Hematopoietic multipotent progenitor cell treated with erythropoietin and hydrocortisone succinate and interleukin-3 and kit ligand, for 6 days (in vitro differentiated cells): Measurements from ENCODE around the gene TSHZ3.
A peak's percentile ranks its signal among the peaks of the same experiment; 100 is the strongest.

Experiments
- DNase-seq: peaks from one replicate; pipeline ENCODE4 v3.0.0-alpha.2; 2015

The TSHZ3 gene, protein sequence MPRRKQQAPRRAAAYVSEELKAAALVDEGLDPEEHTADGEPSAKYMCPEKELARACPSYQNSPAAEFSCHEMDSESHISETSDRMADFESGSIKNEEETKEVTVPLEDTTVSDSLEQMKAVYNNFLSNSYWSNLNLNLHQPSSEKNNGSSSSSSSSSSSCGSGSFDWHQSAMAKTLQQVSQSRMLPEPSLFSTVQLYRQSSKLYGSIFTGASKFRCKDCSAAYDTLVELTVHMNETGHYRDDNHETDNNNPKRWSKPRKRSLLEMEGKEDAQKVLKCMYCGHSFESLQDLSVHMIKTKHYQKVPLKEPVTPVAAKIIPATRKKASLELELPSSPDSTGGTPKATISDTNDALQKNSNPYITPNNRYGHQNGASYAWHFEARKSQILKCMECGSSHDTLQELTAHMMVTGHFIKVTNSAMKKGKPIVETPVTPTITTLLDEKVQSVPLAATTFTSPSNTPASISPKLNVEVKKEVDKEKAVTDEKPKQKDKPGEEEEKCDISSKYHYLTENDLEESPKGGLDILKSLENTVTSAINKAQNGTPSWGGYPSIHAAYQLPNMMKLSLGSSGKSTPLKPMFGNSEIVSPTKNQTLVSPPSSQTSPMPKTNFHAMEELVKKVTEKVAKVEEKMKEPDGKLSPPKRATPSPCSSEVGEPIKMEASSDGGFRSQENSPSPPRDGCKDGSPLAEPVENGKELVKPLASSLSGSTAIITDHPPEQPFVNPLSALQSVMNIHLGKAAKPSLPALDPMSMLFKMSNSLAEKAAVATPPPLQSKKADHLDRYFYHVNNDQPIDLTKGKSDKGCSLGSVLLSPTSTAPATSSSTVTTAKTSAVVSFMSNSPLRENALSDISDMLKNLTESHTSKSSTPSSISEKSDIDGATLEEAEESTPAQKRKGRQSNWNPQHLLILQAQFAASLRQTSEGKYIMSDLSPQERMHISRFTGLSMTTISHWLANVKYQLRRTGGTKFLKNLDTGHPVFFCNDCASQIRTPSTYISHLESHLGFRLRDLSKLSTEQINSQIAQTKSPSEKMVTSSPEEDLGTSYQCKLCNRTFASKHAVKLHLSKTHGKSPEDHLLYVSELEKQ

GRCh38 chr19:31349160-31349881, at the start of gene TSHZ3:
TSS of gene TSHZ3 (minus strand) at chr19:31349436. CDS start at chr19:31349219, 217 bp downstream.
- DNase-seq, result no peak

GRCh38 chr19:31397308-31397707, 48.1 kb upstream of the TSHZ3 start:
- no peak for DNase-seq

DNA sequence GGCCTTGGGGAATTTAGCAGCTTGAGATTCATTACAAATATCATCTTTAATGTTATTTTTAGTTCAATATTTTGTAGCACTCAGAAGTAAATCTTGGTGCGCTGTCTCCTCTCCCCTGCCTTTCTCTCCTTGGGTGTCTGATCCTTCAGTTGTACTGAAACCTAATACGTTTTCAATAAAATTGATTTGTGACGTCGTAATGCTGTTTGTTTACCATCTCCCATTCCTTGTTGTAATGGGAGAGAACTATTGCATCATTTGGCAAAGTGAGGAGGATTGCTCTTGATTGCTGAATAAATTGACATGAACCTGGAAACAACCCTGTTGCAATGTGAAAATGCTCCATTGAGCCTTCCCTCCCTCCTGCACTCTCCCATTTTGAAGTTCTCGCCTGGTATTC, 43.2 kb upstream of the TSHZ3 start:
- no peak for DNase-seq

DNA sequence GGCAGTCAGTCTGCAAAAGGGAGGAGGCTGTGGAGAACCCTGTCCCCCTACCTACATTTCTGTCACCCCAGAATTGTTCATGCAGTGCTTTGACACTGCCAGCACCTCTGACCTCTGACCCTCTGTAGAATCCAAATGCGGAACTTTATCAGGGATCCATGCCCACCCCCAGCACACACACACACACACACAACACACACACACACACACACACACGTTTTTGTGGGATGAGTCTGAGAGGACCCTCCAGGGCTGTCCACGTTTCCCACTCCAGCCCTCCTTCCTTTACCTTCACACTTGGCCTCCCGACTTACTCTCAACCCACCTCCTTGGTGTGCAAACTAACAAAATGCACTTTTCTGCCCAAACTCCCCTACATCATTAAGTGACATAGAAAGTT, 42.3 kb upstream of the TSHZ3 start:
- DNase-seq, result no peak

- DNase-seq, result no peak
Measured at GRCh38 chr19:31390711-31391110, 41.5 kb upstream of the TSHZ3 start.

GRCh38 chr19:31389874-31390273, 40.6 kb upstream of the TSHZ3 start:
- DNase-seq, result no peak

DNA sequence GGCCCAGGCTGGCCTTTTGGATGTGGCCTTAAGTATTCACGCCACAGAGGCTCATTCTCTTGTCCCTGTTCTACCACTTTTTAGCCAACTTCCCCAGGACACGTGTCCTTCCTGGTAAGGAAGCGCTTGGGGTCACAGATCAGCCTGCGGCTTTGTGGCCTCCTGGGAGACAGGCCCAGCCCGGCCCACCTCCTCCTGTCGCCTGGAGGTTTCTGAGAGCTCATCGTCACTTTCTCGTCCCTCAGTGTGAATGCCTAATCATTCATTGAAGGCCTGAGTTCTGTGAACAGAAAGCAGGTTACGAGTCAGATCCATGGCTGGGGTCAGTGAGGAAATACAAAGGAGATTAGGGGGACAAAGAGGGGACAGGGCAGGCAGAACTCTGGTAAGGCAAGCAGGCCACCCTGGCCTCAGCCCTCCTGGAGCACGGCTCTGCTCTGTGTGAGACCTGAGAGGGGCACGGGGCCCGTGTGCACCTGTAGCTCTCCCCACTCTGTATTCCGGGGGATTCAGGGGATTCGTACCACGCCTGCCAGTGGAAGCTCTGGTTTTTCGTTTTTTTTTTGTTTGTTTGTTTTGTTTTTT, 38.6 kb upstream of the TSHZ3 start:
- DNase-seq, result no peak

DNA sequence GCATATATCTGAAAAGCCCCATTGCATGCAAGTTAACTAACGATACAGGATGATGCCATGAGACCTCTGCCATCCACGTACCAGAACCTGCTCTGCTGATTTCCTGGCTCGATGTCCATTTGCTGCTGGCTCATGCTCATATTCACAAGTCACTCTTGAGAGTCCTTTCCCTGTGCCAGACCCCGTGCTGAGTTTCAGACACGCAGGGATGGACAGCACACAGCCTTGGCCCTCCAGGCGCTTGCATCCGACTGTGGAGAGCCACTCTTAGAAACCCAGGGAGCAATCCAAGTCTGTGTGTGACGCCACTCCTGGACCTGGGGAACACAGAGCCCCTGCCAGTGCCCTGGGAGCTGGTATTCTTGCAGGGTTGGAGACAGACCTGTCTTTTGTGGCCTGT, 37.6 kb upstream of the TSHZ3 start:
- DNase-seq, result no peak

GRCh38 chr19:31385744-31386143, 36.5 kb upstream of the TSHZ3 start:
- no peak for DNase-seq

GRCh38 chr19:31383553-31383952, 34.3 kb upstream of the TSHZ3 start:
- no peak for DNase-seq

DNA sequence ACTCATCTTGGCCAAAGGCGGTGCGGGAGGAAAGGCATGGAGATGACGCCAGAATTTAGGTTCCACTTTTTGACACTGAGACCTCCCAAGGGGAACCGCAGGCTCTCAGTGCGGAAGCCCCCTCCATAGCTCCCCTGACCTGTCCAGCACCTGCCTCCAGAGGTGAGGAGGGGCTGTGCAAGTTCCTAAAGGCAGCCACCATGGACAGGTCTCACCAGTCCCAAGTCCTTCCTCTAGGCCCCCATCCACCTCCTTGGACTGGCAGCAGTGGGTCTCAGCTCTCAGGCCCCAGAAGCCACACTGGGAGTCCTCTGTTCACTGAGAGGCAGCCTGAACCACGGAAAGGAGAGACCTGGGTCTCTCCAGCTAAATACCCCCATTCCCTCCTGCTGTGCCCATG, 31.6 kb upstream of the TSHZ3 start:
- DNase-seq, result no peak

- no peak for DNase-seq
Measured at GRCh38 chr19:31378404-31378803, 29.2 kb upstream of the TSHZ3 start.

DNA sequence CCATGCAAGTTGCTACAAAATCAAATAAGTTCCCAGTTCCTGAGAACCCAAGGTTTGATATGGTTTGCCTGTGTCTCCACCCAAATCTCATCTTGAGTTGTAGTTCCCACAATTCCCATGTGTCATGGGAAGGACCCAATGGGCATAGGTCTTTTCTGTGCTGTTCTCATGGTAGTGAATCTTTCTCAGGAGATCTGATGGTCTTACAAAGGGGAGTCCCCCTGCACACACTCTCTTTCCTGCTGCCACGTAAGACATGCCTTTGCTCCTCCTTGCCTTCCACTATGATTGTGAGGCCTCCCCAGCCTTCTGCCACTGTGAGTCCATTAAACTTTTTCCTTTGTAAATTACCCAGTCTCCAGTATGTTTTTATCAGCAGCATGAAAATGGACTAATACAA, 28.5 kb upstream of the TSHZ3 start:
- DNase-seq, result no peak

DNA sequence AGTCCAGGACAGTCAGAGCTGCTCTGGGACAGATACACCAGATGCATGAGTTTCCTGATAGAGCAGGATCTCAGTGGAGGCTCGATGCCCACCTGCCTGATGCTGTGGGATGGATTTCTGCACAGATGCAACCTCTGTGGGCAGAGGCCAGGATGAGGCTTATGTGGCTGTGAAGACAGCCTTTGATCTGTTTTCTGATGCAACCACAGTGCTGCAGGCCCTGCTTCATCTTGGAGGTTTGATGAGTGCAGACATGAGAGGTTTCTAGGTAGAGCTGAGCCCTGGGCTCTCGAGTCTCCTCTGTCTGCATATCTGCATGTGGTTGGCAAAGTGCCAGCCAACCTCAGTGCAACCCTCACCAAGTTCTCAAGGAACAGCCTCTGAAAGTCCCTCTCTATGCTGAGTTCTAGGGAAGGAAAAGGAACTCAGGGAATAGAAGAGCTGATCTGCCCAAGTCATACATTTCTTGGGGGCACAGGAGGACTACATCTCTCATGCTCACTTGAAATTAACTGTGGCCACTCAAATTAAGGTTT, 23.1 kb upstream of the TSHZ3 start:
- no peak for DNase-seq

DNA sequence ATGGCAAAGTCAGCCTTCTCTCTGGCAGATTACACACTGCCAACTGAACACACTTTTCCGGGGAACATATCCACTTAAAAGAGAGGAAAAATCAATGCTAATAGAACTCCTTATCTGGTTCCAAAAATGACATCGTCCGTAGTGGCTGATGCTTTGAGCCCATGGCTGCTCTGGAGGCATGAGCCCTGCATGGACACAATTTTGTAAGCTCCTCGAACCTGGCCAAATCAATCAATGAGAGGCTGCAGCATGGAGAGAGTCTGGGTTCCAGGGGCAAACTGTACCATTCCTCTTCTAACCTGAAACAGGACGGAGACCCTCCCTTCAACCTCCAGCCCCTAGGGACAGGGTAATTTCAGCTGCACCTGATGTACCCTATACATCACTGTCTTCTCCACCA, 21.0 kb upstream of the TSHZ3 start:
- no peak for DNase-seq

DNA sequence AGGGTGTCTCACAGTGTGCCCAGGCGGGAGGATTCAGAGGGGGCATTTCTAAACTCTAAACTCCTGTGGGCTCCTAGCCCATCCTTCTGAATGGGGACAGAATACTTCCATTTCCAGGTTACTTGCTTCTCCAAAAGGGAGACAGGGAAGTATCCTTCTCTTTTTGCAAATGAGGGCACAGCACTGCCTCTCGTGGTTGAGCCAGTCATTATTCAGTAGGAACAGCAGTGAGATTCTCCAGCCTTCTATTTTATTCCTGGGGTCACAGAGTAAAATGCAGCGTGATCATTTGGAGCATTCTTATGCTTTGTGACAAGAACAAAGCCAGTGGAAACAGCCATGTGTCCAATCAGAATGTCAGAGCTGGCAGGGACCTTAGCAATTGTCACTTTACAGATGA, 15.7 kb upstream of the TSHZ3 start:
- DNase-seq, result no peak

DNA sequence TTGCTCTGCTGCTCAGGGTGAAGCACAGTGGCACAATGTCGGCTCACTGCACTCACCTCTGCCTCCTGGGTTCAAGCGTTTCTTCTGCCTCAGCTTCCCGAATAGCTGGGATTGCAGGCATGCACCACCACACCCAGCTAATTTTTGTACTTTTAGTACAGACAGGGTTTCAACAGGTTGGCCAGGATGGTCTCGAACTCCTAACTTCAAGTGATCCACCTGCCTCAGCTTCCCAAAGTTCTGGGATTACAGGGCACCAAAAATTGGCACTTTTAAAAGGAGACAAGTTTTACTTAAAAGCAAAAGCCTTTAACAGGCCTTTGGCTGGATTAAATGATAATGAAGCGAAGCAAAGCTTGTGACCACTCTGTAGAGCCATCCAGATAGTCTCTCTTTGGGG, 12.5 kb upstream of the TSHZ3 start:
- DNase-seq, result no peak

- no peak for DNase-seq
Measured at GRCh38 chr19:31357315-31357673, 8.1 kb upstream of the TSHZ3 start.

- DNase-seq, result peak; percentile 78
Measured at GRCh38 chr19:31356587-31357314, 7.5 kb upstream of the TSHZ3 start.

GRCh38 chr19:31355665-31356289, 6.5 kb upstream of the TSHZ3 start:
- no peak for DNase-seq
